Effector CD4-positive, alpha-beta T cell (primary cell): ENCODE data around the gene RWDD3.

ENCODE experiments used
- DNase-seq: peaks from one replicate; pipeline ENCODE4 v3.0.0-alpha.2; 2020

The RWDD3 gene

DNA sequence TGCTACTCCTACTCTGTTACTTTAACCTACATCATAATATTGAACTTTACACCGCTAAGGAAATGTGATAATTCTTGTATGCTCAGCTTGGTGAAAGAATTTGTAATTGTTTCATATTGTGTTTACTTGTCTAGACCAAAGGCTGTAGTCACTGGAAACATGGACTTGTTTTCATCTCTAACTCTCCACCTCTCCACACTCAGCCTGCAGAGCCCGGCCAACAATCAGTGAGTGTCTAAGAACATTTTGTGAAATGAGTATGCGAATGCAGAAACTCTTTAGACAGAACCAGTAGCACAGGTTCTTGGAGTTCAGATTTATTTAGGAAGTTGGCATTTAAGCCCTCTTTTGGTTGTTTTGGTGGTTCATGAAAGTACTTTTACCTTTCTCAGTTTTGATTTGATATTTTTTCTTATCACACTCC is 3.2 kb upstream of the RWDD3 start:
- DNase-seq: no peak

DNA sequence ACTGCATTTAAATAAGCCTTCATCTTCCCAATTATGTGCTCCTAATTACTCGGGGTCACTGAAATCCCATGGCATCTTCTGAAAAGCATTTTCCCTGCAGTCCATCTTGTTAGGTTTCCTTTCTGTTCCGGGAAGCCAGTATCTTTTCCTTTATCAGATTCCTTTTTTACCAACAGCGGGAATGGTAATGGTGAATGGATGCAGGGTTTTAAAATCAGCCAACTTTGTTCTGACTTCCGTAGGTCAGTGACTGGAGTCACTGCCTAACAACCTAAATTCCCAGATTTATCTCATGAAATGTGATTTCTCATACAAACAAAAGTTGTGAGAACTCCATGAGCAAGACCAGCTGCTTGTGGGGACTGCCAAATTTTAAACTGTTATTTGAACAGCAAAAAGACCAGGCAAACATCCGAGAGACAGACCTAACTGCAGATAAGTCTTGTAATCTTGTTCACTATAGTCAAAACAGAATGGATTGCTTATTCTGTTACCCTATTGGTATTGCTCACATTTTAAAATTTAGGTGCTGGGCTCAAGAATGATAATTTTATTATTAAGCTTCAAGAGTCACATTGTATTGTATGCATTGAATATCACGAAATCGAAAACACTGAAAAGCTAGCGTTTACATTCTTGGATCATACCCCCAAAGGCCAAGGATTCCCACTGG is 1.2 kb upstream of the RWDD3 start:
- no peak for DNase-seq

DNA sequence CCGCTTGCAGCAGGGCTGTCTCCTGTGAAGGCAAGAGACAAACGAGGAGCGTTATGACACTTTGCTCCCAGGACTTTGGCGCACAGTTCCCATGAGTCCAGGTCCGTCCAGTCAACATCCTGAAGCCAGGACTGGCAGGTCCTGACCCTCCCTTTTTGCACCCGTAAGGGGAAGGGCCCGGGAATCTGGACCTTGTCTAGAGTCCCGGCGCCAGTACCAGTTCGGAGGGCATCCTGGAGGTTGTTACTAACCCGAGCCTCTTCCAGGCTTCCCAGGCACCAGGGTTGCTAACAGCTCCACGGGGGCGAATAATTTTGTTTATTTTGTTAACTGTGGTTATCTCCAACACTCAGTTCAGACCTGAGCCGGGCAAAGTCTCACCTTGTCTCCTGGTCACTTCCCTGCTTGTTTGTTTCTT is 682 bp upstream of the RWDD3 start:
- DNase-seq: no peak

DNA sequence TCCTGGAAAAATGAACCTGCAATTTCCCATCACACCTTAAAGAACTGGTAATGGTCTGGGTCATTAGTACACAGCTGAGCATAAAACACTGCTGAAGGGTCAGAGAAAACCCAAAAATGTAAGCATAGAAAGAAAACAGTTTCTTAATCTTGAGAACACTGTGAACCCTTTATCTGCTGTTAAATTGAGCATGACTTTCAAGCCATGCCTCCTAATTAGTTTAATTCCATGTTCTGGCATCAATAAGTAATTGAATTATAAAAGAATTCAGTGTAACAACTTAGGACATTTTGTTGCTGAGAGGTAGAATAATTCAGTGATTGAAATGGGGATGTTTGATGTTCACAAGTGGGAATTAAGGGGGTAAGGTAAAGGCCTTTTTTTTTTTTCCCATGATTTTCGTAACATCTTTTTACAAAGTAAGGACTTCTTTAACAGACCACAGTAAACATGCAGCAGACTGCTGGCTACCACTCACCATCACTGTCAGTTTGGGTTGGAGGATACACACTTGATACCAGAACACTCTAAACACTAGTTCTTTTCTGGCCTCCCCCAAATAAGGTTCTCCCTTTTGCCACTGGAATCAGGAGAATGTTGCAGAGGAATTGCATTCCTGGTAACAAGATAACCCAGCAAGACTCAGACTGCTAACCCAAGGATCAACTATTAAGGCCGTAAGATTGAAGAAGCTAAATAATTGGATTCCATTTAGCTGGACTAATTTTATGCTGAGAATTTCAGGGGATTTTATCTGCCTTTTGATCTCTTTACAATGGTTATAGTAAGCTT is 3.0 kb downstream of the RWDD3 start:
- no peak for DNase-seq

DNA sequence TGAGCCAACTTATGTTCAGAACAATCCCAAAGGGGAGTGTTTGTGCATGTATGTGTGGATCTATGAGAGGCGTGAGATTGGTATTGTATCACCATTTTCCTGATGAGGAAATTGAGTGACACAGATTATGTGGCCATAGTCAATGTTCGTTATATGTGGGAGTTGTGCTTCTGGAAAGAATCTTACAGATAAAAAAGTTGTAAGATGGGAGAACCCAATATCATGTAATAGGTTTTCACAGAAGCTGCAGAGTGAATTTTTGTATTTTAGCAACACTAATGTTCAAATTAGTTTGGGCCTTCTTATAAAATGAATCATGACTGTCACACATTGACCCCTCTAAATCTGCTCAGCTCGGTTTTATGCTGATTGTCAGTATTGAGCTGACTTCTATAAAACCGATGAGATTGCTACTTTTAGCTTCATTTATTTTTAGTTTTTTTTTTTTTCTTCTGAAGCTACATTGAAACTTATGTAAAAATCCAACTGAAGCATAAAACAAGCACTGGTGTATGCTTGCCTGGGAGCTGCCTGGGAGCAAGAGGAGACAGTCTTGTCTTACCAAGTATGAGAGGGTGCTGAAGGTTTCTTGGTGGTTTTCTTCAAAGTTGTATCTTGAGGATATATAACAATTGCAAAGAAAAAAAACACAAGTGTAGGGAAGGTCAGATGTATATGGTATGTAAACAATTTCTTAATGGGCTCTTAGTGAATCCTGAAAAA is 4.1 kb downstream of the RWDD3 start:
- DNase-seq: no peak

DNA sequence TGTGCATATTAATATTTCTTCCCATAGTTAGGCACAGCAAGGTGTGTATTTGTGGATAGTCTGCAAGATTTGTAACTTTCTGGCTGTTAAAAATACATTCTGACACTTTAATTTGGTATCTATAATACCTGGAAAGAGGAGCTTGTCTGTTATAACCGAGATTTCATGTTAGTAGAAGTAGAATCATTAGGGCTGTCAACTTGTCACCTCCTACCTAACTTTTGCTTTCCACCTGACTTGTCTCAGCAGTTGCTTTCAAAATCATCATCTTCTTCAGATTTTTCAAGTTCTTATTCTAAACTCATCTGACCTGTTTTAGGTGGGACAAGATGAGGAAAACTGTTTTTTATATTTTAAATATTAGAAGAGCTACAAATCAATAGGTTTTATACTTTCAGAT is 11.0 kb downstream of the RWDD3 start:
- DNase-seq: no peak

DNA sequence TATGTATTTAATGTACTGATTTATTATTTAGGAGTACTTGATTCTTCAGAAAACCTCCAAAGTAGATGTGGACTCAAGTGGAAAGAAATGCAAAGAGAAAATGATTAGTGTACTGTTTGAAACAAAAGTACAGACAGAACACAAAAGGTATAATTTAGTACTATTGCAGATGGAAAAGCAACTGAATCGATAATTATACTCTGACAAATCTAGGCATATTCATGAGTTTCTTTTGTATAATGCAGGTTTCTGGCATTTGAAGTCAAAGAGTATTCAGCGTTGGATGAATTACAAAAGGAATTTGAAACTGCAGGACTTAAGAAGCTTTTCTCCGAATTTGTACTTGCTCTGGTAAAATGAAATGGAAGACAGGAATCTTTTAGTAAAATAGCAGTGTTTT is 12.5 kb downstream of the RWDD3 start:
- no peak for DNase-seq

DNA sequence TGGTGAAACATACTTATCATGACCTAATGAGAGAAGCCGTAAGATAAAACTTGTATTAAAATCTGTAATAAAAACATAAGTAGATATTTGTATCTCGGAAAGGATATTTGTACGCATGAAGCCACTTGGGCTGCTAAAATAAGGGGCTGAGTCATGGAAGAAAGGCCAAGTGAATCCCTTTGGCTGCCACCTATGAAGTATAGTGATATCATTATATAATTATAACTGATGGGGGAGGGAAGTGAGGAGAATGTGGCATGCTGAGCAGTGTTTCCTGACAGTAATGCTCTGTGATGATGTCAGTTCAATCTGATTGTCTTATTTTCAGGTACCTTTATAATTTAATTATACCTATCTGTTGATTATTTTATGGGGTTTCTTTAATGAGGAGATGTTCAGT is 13.6 kb downstream of the RWDD3 start:
- no peak for DNase-seq

DNA sequence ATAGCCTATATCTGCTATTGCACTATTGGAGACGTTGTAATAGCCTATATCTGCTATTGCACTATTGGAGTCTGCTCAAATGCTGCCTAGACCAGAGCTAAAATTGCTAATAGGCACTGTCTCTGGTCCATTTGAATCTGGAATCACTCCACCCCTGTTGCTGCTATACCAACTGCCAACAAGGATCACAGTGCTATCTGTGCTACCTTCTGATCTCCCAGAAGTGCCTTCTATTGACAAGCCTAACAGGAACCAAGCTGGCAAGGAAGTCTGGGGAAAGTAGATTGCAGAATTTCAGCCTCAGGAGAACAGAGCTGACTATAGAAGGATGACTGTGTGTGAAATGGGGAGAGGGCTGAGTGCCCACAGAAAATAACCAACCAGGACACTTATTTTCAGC is 15.9 kb downstream of the RWDD3 start:
- no peak for DNase-seq

DNA sequence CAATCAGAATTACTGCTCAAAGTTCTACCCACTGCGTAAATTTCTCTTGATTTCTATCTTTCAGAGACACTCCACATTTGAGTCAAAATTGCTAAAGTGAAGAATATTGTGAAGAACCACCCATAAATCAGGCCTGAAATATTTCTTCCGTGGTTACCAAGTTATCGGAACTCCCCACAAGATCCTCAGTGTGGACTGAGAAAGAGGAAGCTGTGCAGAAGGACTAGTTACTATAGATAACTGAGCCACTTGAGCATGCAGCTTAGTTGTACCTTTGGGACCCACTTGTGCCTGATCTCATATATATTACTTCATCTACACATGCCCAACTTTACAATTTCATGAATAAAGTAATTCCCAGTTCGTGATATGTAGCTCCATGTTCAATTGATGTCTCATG is 18.4 kb downstream of the RWDD3 start:
- DNase-seq: no peak

DNA sequence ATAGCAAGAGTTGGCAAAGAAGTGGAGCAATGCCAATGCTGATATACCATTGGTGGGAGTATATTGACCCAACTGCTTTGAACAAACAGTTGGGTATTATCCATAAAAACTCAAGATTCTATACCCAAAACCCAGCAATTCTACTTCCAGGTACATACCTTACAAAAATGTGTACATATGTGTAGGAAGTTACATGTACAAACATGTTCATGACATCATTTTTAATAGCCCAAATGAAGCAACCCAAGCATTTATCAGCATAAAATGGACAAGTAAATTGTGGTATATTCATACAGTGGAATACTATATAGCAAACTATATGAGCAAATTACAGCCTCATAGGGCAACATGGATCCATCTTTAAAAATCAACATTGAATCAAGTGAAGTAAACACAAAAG is 20.9 kb downstream of the RWDD3 start:
- no peak for DNase-seq

DNA sequence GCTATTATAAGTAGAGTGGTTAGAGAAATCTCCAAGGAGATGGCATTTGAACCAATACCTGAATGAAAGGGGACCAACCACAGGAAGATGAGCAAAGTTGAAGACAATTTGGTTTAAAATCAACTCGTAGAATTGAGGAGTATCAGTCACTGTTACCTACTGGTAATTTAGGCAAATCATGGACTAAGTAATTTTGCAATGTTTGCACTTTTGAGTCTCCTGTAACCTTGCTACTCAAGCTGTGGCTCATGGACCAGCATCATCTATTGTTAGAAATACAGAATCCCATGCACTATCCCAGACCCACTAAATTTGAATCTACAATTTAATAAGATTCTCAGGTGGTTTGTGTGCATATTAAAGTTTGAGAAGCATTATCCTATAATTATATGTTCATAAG is 21.8 kb downstream of the RWDD3 start:
- no peak for DNase-seq

DNA sequence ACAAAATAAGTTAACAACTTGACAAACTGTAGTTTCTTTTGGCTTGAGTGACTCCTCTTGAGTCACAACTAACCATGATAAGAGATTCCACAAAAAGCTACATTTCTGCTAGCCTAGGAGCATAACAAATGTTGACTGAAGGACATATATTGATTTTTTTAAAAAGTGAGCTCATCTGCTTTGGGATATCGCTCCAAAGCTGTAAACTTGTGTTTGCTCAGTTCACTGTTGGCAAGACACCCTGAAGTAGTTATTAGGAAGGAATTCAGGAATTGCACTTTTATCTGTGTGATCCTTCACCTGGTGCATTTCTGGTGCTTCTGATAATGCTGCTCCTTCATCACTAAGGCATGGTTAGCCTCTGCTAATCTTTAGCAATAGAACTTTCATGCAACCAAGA is 23.7 kb downstream of the RWDD3 start:
- DNase-seq: no peak

DNA sequence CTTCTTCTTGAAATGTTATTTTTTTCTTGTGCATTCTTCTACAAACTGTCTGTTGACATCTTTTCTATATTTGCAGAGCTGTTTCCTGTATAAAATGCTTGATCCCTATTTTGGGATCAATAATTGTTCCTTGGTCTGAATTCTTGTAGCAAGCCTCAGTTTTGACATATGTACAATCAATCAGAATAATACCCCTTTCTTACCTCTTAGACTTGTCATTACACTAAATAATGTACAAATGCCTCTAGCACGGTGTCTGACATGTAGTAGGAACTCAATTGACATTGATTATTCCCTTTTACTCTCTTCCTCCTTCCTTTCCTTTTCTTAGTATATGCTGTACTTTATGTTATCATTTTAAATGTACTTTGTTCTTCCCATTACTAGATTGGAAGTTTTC is 25.2 kb downstream of the RWDD3 start:
- no peak for DNase-seq

DNA sequence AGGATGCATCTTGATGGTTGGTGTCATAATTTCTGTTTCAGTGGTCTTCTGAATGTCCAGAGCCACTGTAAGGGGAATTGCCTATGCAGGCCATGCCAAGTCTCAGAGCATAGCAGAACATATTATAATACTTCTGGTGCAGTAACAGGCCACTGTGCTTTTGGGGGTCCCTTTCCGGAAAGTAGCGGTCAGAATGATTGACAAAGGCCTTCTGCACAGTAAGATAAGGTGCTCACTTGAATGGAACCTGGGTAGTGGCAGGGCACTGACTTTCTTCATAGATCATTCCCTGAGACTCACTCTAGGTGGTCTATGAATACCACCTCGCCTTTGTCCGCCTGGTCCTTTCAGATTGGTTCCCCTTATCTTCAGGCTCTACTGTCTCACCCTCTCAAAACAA is 28.9 kb downstream of the RWDD3 start:
- no peak for DNase-seq

DNA sequence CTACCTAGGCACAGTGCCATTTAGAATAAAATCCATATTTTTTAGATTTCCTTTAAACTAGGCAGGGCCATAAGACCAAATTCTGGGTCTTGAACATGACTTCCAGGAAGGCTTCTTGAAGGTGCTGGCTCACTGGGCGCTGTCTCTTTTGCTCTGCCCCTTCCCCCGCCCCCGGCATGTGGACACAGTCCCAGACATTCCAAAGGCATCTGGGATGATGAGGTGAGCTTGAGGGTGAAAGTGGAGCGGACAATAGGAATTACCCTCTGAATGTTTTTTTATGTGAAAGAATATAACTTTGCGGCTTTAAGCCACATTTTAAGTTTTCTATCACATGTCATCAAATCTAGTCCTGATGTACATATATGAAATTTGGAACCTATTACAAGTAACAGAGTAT is 29.4 kb downstream of the RWDD3 start:
- DNase-seq: no peak

DNA sequence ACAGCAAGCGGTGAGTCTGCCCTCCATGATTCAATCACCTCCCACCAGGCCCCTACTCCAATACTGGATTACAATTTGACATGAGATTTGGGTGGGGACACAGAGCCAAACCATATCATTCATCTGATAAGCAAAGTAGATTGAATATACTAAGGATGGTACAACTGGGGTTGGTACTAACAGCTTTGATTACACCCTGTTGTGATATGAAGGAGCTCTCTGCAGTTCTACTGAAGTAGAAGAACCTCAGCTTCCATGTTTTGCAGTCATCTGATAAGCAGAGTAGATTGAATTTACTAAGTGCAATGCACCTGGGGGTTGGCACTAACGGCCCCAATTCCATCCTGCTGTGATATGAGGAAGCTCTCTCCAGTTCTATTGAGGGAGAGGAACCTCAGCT is 31.1 kb downstream of the RWDD3 start:
- no peak for DNase-seq

DNA sequence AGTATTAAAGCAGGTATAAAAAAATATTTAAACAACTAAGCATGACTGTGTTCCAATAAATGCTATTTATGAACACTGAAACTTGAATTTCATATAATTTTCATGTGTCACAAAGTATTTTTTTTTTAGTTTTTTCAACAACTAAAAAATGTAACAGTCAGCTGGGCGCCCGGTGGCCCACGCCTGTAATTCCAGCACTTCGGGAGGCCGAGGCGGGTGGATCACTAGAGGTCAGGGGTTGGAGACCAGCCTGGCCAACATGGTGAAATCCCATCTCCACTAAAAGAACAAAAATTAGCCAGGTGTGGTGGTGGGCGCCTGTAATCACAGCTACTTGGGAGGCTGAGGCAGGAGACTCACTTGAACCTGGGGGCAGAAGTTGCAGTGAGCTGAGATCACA is 42.4 kb downstream of the RWDD3 start:
- no peak for DNase-seq

DNA sequence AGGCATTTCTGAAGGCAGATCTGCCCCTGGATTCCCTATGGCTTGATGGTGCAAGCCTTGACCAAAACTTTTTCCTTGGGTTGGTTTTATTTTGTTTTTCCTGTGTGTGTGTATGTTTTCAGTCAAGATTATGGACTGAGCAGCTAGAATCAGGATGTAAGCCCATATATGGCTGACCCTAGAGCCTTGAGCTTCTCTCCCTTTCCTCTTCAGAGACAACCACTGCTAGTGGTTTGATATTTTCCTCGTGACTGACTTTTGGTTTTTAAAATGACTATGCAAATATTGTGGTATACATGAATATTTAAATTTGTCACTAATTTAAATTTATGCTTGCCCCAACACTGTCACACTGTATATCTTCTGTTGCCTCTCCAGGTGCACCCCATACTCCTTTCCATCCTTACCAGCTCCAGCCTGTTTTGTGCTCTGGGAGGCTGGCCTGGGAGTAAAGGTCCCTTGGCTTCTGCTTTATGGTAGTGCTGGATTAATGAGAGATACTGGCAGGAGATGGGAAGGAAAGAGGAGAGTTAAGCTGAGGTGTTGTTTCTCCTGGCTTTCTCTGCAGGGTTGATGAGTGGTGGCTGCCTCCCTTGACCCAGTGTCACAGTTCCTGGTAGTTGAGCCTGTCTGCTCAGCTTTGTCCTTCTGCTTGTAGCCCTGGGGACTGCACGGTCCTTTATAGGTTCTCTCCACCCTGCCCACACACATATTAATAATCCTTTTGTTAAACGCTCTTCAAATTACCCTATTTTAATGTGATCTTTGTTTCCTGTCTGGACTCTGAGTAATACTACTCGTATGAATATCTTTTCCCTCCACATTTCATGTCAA is 44.4 kb downstream of the RWDD3 start:
- DNase-seq: no peak

DNA sequence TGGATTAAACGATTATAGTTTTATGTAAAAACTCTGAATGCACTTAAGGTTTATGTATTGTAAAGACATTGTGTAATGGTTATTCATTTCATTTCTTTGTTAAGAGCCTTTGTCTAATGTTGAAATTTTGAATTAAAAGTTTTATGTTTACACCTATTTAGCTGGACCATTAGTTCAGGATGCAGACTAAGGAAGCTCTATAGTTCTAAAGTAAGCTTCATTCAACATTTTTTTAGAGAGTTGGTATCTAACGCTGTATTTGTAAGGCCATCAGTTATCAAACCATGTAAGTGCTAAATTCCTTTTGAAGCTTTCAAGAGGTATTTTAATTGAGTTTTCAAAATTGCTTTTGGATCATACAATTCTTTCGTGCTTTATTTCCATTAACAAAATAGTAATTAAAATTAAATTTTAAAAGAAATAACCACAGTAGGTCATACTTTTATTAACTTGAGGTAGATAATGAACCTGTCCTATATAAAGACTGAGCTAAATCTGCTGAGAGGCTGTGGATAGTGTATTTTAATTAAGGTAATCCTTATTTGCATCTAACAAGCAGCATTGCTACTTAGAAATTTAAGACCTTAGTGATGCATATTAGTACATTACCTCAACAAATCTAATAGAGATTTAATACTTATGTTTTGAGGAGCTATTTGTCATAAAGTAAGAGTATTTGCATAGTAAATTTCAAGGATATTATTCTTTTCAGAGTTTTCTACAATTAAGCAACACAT is 47.9 kb downstream of the RWDD3 start:
- DNase-seq: no peak

DNA sequence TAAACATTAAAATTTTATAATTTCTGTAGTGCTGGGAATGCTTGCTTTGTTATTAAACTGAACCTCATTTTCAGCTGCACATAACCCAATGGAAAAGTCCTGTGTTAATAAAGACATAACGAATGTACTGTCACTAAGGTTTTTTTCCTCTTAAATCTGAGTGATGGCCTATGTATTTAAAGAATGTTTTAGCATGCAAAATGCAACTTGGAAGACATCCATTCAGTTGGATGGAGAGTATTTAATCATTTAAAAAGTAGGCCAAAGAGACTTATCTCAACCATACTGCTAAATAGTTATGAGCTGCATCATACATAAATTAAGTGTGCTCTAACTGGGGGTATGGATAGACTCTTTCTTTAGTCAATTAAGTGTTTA is 48.5 kb downstream of the RWDD3 start:
- no peak for DNase-seq

DNA sequence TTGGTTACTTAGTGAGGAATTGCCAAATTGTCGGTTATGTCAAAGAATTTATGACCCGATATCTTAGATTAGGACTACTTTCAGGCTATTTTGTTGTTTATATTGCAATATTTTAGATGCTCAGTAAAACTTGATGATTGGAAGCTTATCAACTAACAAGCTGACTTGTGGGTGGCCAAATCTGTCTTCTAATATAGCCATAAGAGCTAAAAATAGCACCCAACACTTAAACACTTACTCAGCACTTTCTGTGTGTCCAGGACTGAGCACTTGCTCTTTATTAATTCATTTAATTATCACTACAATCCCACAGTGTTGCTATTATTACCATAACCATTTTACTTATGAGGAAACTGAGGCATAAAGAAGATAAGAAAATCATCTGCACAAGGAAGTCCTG is 50.4 kb downstream of the RWDD3 start:
- DNase-seq: no peak
